HepG2 (cell line): ENCODE measurements around the gene CD93. TPM values are rescaled to one million over a fixed set of nuclear protein-coding genes. Genes with fewer than 3 reads are reported as not detected.

ENCODE experiments used
- ATAC-seq: fragments of 200-7000 bp; cut with Tn5 transposase; 3 replicates; pipeline ENCODE4 v1.9.1; 2020; ENCODE audit warnings: mild to moderate bottlenecking, moderate library complexity
- BruUV-seq: library from RNA; stranded (reverse); fragments of 400-500 nt; replicated peaks from 2 replicates; lab custom pipeline; 2021; lab: Mats Ljungman, UMichigan
- CTCF ChIA-PET: fragments of 300-600 bp; formaldehyde crosslinking; extraction: SDS; loops from one replicate; lab custom pipeline; 2021; ENCODE audit warnings: low total read pairs, inconsistent platforms, low intra/inter-chr PET ratio; lab: Yijun Ruan, JAX
- POLR2A ChIA-PET: fragments of 350-600 bp; sonication (Branson Sonifier 250); formaldehyde crosslinking; loops from one replicate; lab custom pipeline; 2020; ENCODE audit warnings: antibody characterized with exemption, inconsistent platforms; lab: Yijun Ruan, JAX
- DNase-seq: peaks from one replicate; pipeline ENCODE4 v3.0.0-alpha.2; 2015; ENCODE audit warnings: low spot score
- FAIRE-seq: peaks from 3 replicates; lab custom pipeline; 2011; peaks lifted over from hg19 to GRCh38; lab: Jason Lieb, UNC
- H2AFZ ChIP-seq: one replicate; pipeline ENCODE4 v1.6.1; 2011; ENCODE audit warnings: low read length, inconsistent platforms
- H3K27ac ChIP-seq: fragments of 300-600 bp; 3 replicates; pipeline ENCODE4 v1.8.0; 2011; ENCODE audit warnings: mixed run types, mild to moderate bottlenecking, mixed read lengths, low read length, inconsistent platforms; ENCODE audit not compliant: insufficient read depth; ENCODE audit errors: extremely low read length
- H3K27me3 ChIP-seq, 2 experiments: fragments of 200-600 bp in 1 of 2; 2 replicates in 1 of 2; 3 replicates in 1 of 2; pipeline versions ENCODE4 v1.6.0 to v1.8.0; 2011; ENCODE audit warnings: low read length in 2 of 2, mild to moderate bottlenecking in 2 of 2, moderate library complexity in 2 of 2, inconsistent platforms in 1 of 2; ENCODE audit not compliant: insufficient read depth in 2 of 2, control insufficient read depth in 1 of 2
- H3K36me3 ChIP-seq, 2 experiments: fragments of 200-600 bp in 1 of 2; replicated peaks in 1 of 2; 2 replicates in 1 of 2; 3 replicates in 1 of 2; pipeline versions ENCODE4 v1.5.1 to v1.8.0; 2011; ENCODE audit warnings: low read length in 2 of 2, inconsistent platforms in 1 of 2; ENCODE audit not compliant: insufficient read depth in 2 of 2, control insufficient read depth in 1 of 2
- H3K4me1 ChIP-seq: 2 replicates; pipeline ENCODE4 v1.5.1; 2012; ENCODE audit warnings: low read length, inconsistent platforms; ENCODE audit not compliant: insufficient read depth
- H3K4me2 ChIP-seq: 2 replicates; pipeline ENCODE4 v1.6.0; 2011; ENCODE audit warnings: low read depth, low read length, inconsistent platforms
- H3K4me3 ChIP-seq, 3 experiments: fragments of 200-600 bp in 1 of 3; sonication (generic), shearing (Covaris generic) in 1 of 3; replicated peaks in 1 of 3; 2 replicates each; pipeline ENCODE4 v1.5.1; 2011 to 2016; ENCODE audit warnings: low read length in 3 of 3, inconsistent platforms in 2 of 3, low read depth in 2 of 3, mild to moderate bottlenecking in 2 of 3, control low read depth in 1 of 3, mixed read lengths in 1 of 3; ENCODE audit not compliant: insufficient read depth in 1 of 3
- H3K79me2 ChIP-seq: one replicate; pipeline ENCODE4 v1.6.1; 2011; ENCODE audit warnings: low read length, inconsistent platforms; ENCODE audit not compliant: insufficient read depth
- H3K9ac ChIP-seq: 2 replicates; pipeline ENCODE4 v1.6.0; 2011; ENCODE audit warnings: mild to moderate bottlenecking, low read depth, low read length, inconsistent platforms; ENCODE audit not compliant: insufficient read depth
- H3K9me3 ChIP-seq: 2 replicates; pipeline ENCODE4 v1.5.1; 2012; ENCODE audit warnings: mild to moderate bottlenecking, low read length
- H4K20me1 ChIP-seq: 2 replicates; pipeline ENCODE4 v1.6.0; 2011; ENCODE audit warnings: inconsistent platforms, mild to moderate bottlenecking, low read length, moderate library complexity; ENCODE audit not compliant: insufficient read depth
- AGO1 ChIP-seq: fragments of 200-400 bp; formaldehyde crosslinking; IDR thresholded peaks from 2 replicates; pipeline ENCODE4 v1.6.1; 2017; ENCODE audit warnings: mild to moderate bottlenecking, low read depth, low read length, moderate library complexity; ENCODE audit not compliant: poor library complexity, severe bottlenecking
- BCLAF1 ChIP-seq: fragments of 450-650 bp; IDR thresholded peaks from 2 replicates; pipeline ENCODE4 v1.6.1; 2017; ENCODE audit warnings: mild to moderate bottlenecking
- CHCHD3 ChIP-seq: sonication (generic); formaldehyde crosslinking; IDR thresholded peaks from 2 replicates; pipeline ENCODE4 v1.8.0; 2022; ENCODE audit warnings: mild to moderate bottlenecking, missing genetic modification reagents, moderate library complexity
- DR1 ChIP-seq: sonication (generic); formaldehyde crosslinking; IDR thresholded peaks from 2 replicates; pipeline ENCODE4 v1.8.0; 2021; ENCODE audit warnings: mild to moderate bottlenecking, missing genetic modification reagents, inconsistent platforms
- ERF ChIP-seq: IDR thresholded peaks from 2 replicates; pipeline ENCODE4 v1.6.1; 2018; ENCODE audit warnings: missing biosample characterization, missing genetic modification reagents
- HBP1 ChIP-seq: IDR thresholded peaks from 2 replicates; pipeline ENCODE4 v1.6.1; 2016; ENCODE audit warnings: low read depth, control low read depth
- HNF4A ChIP-seq: sonication (generic); formaldehyde crosslinking; IDR thresholded peaks from 2 replicates; pipeline ENCODE4 v1.4.0; 2020; ENCODE audit warnings: missing genetic modification reagents
- HNRNPUL1 ChIP-seq: fragments of 200-400 bp; formaldehyde crosslinking; IDR thresholded peaks from 2 replicates; pipeline ENCODE4 v1.6.1; 2017; ENCODE audit warnings: low read depth, mild to moderate bottlenecking, low read length, moderate library complexity
- HOXA3 ChIP-seq: sonication (generic); formaldehyde crosslinking; IDR thresholded peaks from 2 replicates; pipeline ENCODE4 v1.5.0; 2020; ENCODE audit warnings: missing genetic modification reagents
- PCBP1 ChIP-seq: fragments of 200-400 bp; formaldehyde crosslinking; IDR thresholded peaks from 2 replicates; pipeline ENCODE4 v1.6.1; 2017; ENCODE audit warnings: mild to moderate bottlenecking, low read depth, low read length, borderline replicate concordance
- SKI ChIP-seq: fragments of 450-650 bp; IDR thresholded peaks from one replicate; pipeline ENCODE4 v1.6.1; 2018; ENCODE audit warnings: mild to moderate bottlenecking; ENCODE audit not compliant: partially characterized antibody
- SMYD3 ChIP-seq: sonication (generic); formaldehyde crosslinking; IDR thresholded peaks from 2 replicates; pipeline ENCODE4 v1.8.1; 2023; ENCODE audit warnings: mild to moderate bottlenecking, missing genetic modification reagents
- STAG1 ChIP-seq: sonication (generic); formaldehyde crosslinking; IDR thresholded peaks from 2 replicates; pipeline ENCODE4 v1.4.0; 2020; ENCODE audit warnings: missing genetic modification reagents
- TCF7L2 ChIP-seq: IDR thresholded peaks from 2 replicates; pipeline ENCODE4 v1.6.1; 2011; ENCODE audit warnings: mild to moderate bottlenecking, low read depth, low read length, moderate library complexity
- ZBTB43 ChIP-seq: sonication (generic); formaldehyde crosslinking; conservative IDR thresholded peaks from 2 replicates; pipeline ENCODE4 v1.4.0; 2020; ENCODE audit warnings: missing genetic modification reagents
- ZNF879 ChIP-seq: sonication (generic); formaldehyde crosslinking; IDR thresholded peaks from 2 replicates; pipeline ENCODE4 v1.8.1; 2023; ENCODE audit warnings: missing genetic modification reagents
- WGBS: methylation state at CpG from one replicate; pipeline ENCODE4 v1.1.6; 2017; ENCODE audit warnings: low lambda C conversion rate; 5-methylcytosine and 5-hydroxymethylcytosine counted together
- in situ Hi-C: cut with HindIII; loops from 2 replicates; pipeline ENCODE4 v1.10.0; 2017; ENCODE audit warnings: low pct_unique_long_range_greater_than_20kb; ENCODE audit not compliant: extremely low pct_ligation_motif_present
- intact Hi-C: fragments of 100-400 bp; cut with micrococcal nuclease; formaldehyde crosslinking; loops from one replicate; pipeline ENCODE4 v1.10.0; 2022; ENCODE audit not compliant: unreplicated experiment
- polyA plus RNA-seq, 8 experiments: library from polyadenylated mRNA; depleted of rRNA in 3 of 8; stranded (reverse) in 7 of 8; unstranded in 1 of 8; fragments of >200 nt; fragmentation: Illumina TruSeq in 4 of 8; extraction: Trizol in 4 of 8; gene quantifications; 2 replicates each; pipeline versions ENCODE4 v1.2.1 to v1.2.3, GENCODE V29; 2011 to 2016; ENCODE audit warnings: low read depth in 4 of 8, missing spikeins in 1 of 8, mixed read lengths in 1 of 8; ENCODE audit not compliant: insufficient read depth in 1 of 8
- total RNA-seq, 5 experiments: library from RNA; depleted of rRNA; stranded (reverse); fragments of >200 nt; fragmentation: Illumina TruSeq; extraction: Trizol; gene quantifications; 2 replicates each; pipeline ENCODE4 v1.2.3, GENCODE V29; 2016; ENCODE audit warnings: low read depth in 1 of 5

Gene CD93
- total and polyA plus RNA-seq, 2 of the 13 experiments (the other 11 are each of a cell fraction or from before 2014, with no cell fraction given): not detected

GRCh38 chr20:23063168-23063567 is 23.0 kb downstream of the CD93 start:
- no TSS peak for BruUV-seq
- WGBS: 61% methylated on average over 3 of the region's 3 CpGs

More at GRCh38 chr20:23063168-23063567, 23.0 kb downstream of the CD93 start:
- DNase-seq: no peak
- POLR2A ChIA-PET: no interaction called here
- FAIRE-seq: no peak
- TF ChIP-seq SMYD3 (CRISPR knock-in tag): no peak
- TF ChIP-seq HBP1 (CRISPR knock-in tag): no peak
- TF ChIP-seq TCF7L2: no peak
- no peak for TF ChIP-seq BCLAF1
- no peak for TF ChIP-seq HNRNPUL1
- TF ChIP-seq PCBP1: no peak
- TF ChIP-seq STAG1 (CRISPR knock-in tag): no peak
- TF ChIP-seq AGO1: no peak
- no peak for TF ChIP-seq ZNF879 (CRISPR knock-in tag)
- no peak for TF ChIP-seq HNF4A
- no peak for TF ChIP-seq HOXA3 (CRISPR knock-in tag)
- TF ChIP-seq ERF (CRISPR knock-in tag): no peak
- TF ChIP-seq DR1 (CRISPR knock-in tag): no peak
- TF ChIP-seq SKI: no peak
- TF ChIP-seq CHCHD3: no peak
- no peak for TF ChIP-seq ZBTB43
- TF ChIP-seq, all 625 proteins: peak for 0
- no peaks in the 10 kb centered on the region for H3K79me2 ChIP-seq
- no peak overlapping the region for H3K4me2 ChIP-seq
- CTCF ChIA-PET: no interaction called here
- intact Hi-C loops: no loop called here
- H3K27ac ChIP-seq: no peak overlapping the region
- no peak for ATAC-seq
- no peaks in the 10 kb centered on the region for H3K9me3 ChIP-seq
- H3K4me1 ChIP-seq: peaks cover 9% of the 10 kb centered on the region
- no peaks in the 10 kb centered on the region for H3K27me3 ChIP-seq
- no peak overlapping the region for H2AFZ ChIP-seq
- no peak overlapping the region for H3K9ac ChIP-seq
- in situ Hi-C loops: no loop called here
- H4K20me1 ChIP-seq: no peaks in the 10 kb centered on the region
- H3K4me3 ChIP-seq: no peak overlapping the region
- no peaks in the 10 kb centered on the region for H3K36me3 ChIP-seq
